IMR-90 (cell line): Measurements from ENCODE around the gene DENND5A. TPM values are rescaled to one million over a fixed set of nuclear protein-coding genes. Genes with fewer than 3 reads are reported as not detected.
A peak's percentile ranks its signal among the peaks of the same experiment; 100 is the strongest.
"Not testable (repeated sequence)": the region's sequence is repeated elsewhere in the genome, so short reads cannot be mapped to it uniquely, and the experiment has no call there.

Experiments
- ATAC-seq: fragments of 200-7000 bp; cut with Tn5 transposase; 2 replicates; pipeline ENCODE4 v1.9.1; 2020; ENCODE audit warnings: low read depth, mild to moderate bottlenecking, moderate library complexity
- BruUV-seq: library from RNA; stranded (reverse); fragments of 400-500 nt; replicated peaks from 2 replicates; lab custom pipeline; 2021; lab: Mats Ljungman, UMichigan
- CTCF ChIA-PET: fragments of 300-600 bp; formaldehyde crosslinking; extraction: SDS; loops from one replicate; lab custom pipeline; 2021; ENCODE audit warnings: antibody characterized with exemption; lab: Yijun Ruan, JAX
- POLR2A ChIA-PET: fragments of 300-600 bp; sonication (Branson Sonifier 250); formaldehyde crosslinking; loops from one replicate; lab custom pipeline; 2022; ENCODE audit warnings: antibody characterized with exemption; ENCODE audit not compliant: unreplicated experiment; lab: Charles Lee
- DNase-seq: peaks from one replicate; pipeline ENCODE4 v3.0.0; 2013
- H2AFZ ChIP-seq: replicated peaks from 2 replicates; pipeline ENCODE3; 2013; ENCODE audit warnings: low read length, mild to moderate bottlenecking; ENCODE audit not compliant: poor library complexity
- H2AK5ac ChIP-seq: 2 replicates; pipeline ENCODE4 v1.6.1; 2013; ENCODE audit warnings: low read depth, low read length, inconsistent platforms
- H2AK9ac ChIP-seq: replicated peaks from 2 replicates; pipeline ENCODE3; 2013; ENCODE audit warnings: mild to moderate bottlenecking, low read depth, low read length, moderate library complexity; ENCODE audit not compliant: poor library complexity
- H2BK120ac ChIP-seq: 2 replicates; pipeline ENCODE4 v1.6.1; 2013; ENCODE audit warnings: low read depth, low read length, inconsistent platforms
- H2BK15ac ChIP-seq: 3 replicates; pipeline ENCODE4 v1.6.1; 2013; ENCODE audit warnings: low read depth, low read length, inconsistent platforms
- H2BK20ac ChIP-seq: 2 replicates; pipeline ENCODE4 v1.6.1; 2013; ENCODE audit warnings: low read depth, mild to moderate bottlenecking, inconsistent platforms, low read length, moderate library complexity
- H2BK5ac ChIP-seq: 2 replicates; pipeline ENCODE4 v1.6.1; 2013; ENCODE audit warnings: mild to moderate bottlenecking, low read depth, low read length, inconsistent platforms; ENCODE audit not compliant: poor library complexity, severe bottlenecking
- H3K14ac ChIP-seq: replicated peaks from 2 replicates; pipeline ENCODE4 v1.6.1; 2013; ENCODE audit warnings: low read depth, low read length, inconsistent platforms
- H3K18ac ChIP-seq: 2 replicates; pipeline ENCODE4 v1.6.1; 2013; ENCODE audit warnings: low read depth, low read length, control low read depth
- H3K23ac ChIP-seq: 2 replicates; pipeline ENCODE4 v1.6.1; 2013; ENCODE audit warnings: low read depth, low read length, inconsistent platforms
- H3K27ac ChIP-seq: 2 replicates; pipeline ENCODE4 v1.5.1; 2013; ENCODE audit warnings: mild to moderate bottlenecking, control low read depth, low read length; ENCODE audit not compliant: insufficient read depth
- H3K27me3 ChIP-seq: 2 replicates; pipeline ENCODE4 v1.6.1; 2013; ENCODE audit warnings: low read length; ENCODE audit not compliant: control insufficient read depth, insufficient read depth
- H3K36me3 ChIP-seq: 2 replicates; pipeline ENCODE4 v1.6.1; 2013; ENCODE audit warnings: low read length, mixed read lengths; ENCODE audit not compliant: control insufficient read depth, insufficient read depth
- H3K4ac ChIP-seq: 2 replicates; pipeline ENCODE4 v1.6.1; 2013; ENCODE audit warnings: low read depth, low read length, inconsistent platforms
- H3K4me1 ChIP-seq: 2 replicates; pipeline ENCODE4 v1.6.1; 2013; ENCODE audit warnings: low read length, mixed read lengths; ENCODE audit not compliant: control insufficient read depth, insufficient read depth
- H3K4me2 ChIP-seq: 2 replicates; pipeline ENCODE4 v1.6.1; 2013; ENCODE audit warnings: low read depth, mild to moderate bottlenecking, control low read depth, low read length, moderate library complexity
- H3K4me3 ChIP-seq: 2 replicates; pipeline ENCODE4 v1.5.1; 2013; ENCODE audit warnings: low read depth, mild to moderate bottlenecking, control low read depth, low read length, moderate library complexity; ENCODE audit not compliant: insufficient read depth
- H3K56ac ChIP-seq: 2 replicates; pipeline ENCODE4 v1.6.1; 2013; ENCODE audit warnings: low read length, inconsistent platforms; ENCODE audit not compliant: insufficient read depth; ENCODE audit errors: extremely low read depth
- H3K79me1 ChIP-seq, 2 experiments: 2 replicates each; pipeline ENCODE4 v1.6.1; 2013; ENCODE audit warnings: low read length in 2 of 2, inconsistent platforms in 1 of 2, low read depth in 1 of 2
- H3K9ac ChIP-seq: 2 replicates; pipeline ENCODE4 v1.6.1; 2013; ENCODE audit warnings: low read depth, low read length, control low read depth
- H3K9me1 ChIP-seq: 2 replicates; pipeline ENCODE4 v1.6.1; 2013; ENCODE audit warnings: low read length, inconsistent platforms; ENCODE audit not compliant: insufficient read depth
- H3K9me3 ChIP-seq: 2 replicates; pipeline ENCODE4 v1.6.1; 2013; ENCODE audit warnings: low read length; ENCODE audit not compliant: control insufficient read depth, insufficient read depth
- H4K20me1 ChIP-seq: 2 replicates; pipeline ENCODE4 v1.6.1; 2013; ENCODE audit warnings: low read length, inconsistent platforms; ENCODE audit not compliant: insufficient read depth
- H4K5ac ChIP-seq: 2 replicates; pipeline ENCODE4 v1.6.1; 2013; ENCODE audit warnings: mild to moderate bottlenecking, low read depth, low read length, control low read depth
- H4K8ac ChIP-seq, 2 experiments: 2 replicates each; pipeline ENCODE4 v1.6.1; 2013; ENCODE audit warnings: low read depth in 2 of 2, low read length in 2 of 2, control low read depth in 1 of 2, inconsistent platforms in 1 of 2
- H4K91ac ChIP-seq: 2 replicates; pipeline ENCODE4 v1.6.1; 2013; ENCODE audit warnings: low read depth, low read length, inconsistent platforms; ENCODE audit not compliant: insufficient read depth
- CEBPB ChIP-seq: IDR thresholded peaks from 2 replicates; pipeline ENCODE4 v1.6.1; 2012; ENCODE audit warnings: low read depth, low read length, improper control_type of control experiment
- MXI1 ChIP-seq: IDR thresholded peaks from 2 replicates; pipeline ENCODE4 v1.6.1; 2012; ENCODE audit warnings: low read depth, mild to moderate bottlenecking, low read length, moderate library complexity, borderline replicate concordance
- WGBS, 2 experiments: methylation state at CpG; one replicate each; pipeline versions ENCODE4 v1.1.5 to v1.1.7; 2013; ENCODE audit warnings: missing lambda C conversion rate in 2 of 2; ENCODE audit not compliant: insufficient read length in 1 of 2; ENCODE audit errors: extremely low coverage in 2 of 2; 5-methylcytosine and 5-hydroxymethylcytosine counted together
- dilution Hi-C: fragments of 300-500 bp; cut with HindIII; formaldehyde crosslinking; loops from one replicate; pipeline ENCODE4 v1.14.3; 2018; ENCODE audit warnings: low sequenced_read_pairs; ENCODE audit not compliant: unreplicated experiment
- in situ Hi-C: fragments of 300-500 bp; cut with MboI; formaldehyde crosslinking; loops from 3 replicates; pipeline ENCODE4 v1.14.3; 2019; ENCODE audit warnings: low sequenced_read_pairs, inconsistent platforms, mixed read lengths
- intact Hi-C: fragments of 100-400 bp; cut with micrococcal nuclease; formaldehyde crosslinking; loops from 2 replicates; pipeline ENCODE4 v1.10.0; 2022
- polyA plus RNA-seq, 3 experiments: library from polyadenylated mRNA; depleted of rRNA; stranded (reverse); fragments of >200 nt; gene quantifications; 2 replicates each; pipeline ENCODE4 v1.2.3, GENCODE V29; 2012; ENCODE audit warnings: low replicate concordance in 1 of 3
- total RNA-seq: library from RNA; depleted of rRNA; stranded (reverse); fragments of >200 nt; gene quantifications from 2 replicates; pipeline ENCODE4 v1.2.3, GENCODE V29; 2012

Gene DENND5A
- total and polyA plus RNA-seq, 2 of the 4 experiments (the other 2 are of a cell fraction), result 179 to 192 TPM

GRCh38 chr11:9210224-9210921, 54.8 kb downstream of the DENND5A start:
- no peak for DNase-seq
- H3K79me1 ChIP-seq, result peaks cover 33 to 82% of the 10 kb centered on the region in 2 experiments

DNA sequence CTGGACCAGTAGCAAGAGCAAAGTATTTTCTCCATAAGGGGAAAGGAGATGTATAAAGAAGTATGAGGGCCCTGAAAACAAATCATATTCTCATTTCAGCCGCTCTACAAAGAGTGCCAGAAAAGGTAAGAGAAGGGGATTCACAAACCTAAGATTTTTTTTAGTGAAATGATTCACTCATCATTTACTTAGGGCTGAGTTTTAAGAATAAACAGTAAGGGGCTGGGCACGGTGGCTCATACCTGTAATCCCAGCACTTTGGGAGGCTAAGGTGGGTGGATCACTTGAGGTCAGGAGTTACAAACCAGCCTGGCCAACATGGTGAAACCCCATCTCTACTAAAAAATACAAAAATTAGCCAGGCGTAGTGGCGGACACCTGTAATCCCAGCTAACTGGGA, 55.5 kb downstream of the DENND5A start:
- H2AK5ac ChIP-seq, H3K27me3 ChIP-seq, H3K27ac ChIP-seq, H4K91ac ChIP-seq, dilution Hi-C loops, H3K56ac ChIP-seq, H3K36me3 ChIP-seq, H3K4me2 ChIP-seq, H2AK9ac ChIP-seq, H3K9me3 ChIP-seq, H4K8ac ChIP-seq, H2BK120ac ChIP-seq, H2BK20ac ChIP-seq, H4K5ac ChIP-seq, BruUV-seq, H2BK5ac ChIP-seq, H2BK15ac ChIP-seq, ATAC-seq, in situ Hi-C loops, CTCF ChIA-PET, H3K18ac ChIP-seq, H2AFZ ChIP-seq, H3K4ac ChIP-seq, H3K9ac ChIP-seq, DNase-seq, H3K4me3 ChIP-seq: not testable (repeated sequence)
- no CpG with 5 or more reads among the region's 4 CpGs for WGBS, 2 experiments
- intact Hi-C loops, result loop anchor here (5.0 kb wide), 1 partner anchor 53 kb away; no protein-coding TSS in a partner anchor
- H3K14ac ChIP-seq, result 0 out of 2 replicates have a peak overlapping the region, but pooled peaks have one; percentile 68
- POLR2A ChIA-PET, result interaction anchor here (0.7 kb wide), 1 partner anchor 14 kb away, joined by 3 read pairs; no protein-coding TSS in a partner anchor
- peaks cover 62% of the 10 kb centered on the region for H4K20me1 ChIP-seq
- H3K4me1 ChIP-seq, result peaks cover 15% of the 10 kb centered on the region
- H3K23ac ChIP-seq, result peak overlapping the region; percentile 66; the same call in 1 of the 2 replicates
- H3K9me1 ChIP-seq, result peaks cover 20% of the 10 kb centered on the region
- H3K79me1 ChIP-seq, result peaks cover 31 to 79% of the 10 kb centered on the region in 2 experiments

More at GRCh38 chr11:9210224-9210921, 54.8 kb downstream of the DENND5A start:
- Histone ChIP-seq H3K14ac (no peak overlapping the region), H2AFZ (no peak overlapping the region), H2BK5ac (no peak overlapping the region), H2AK9ac (no peak overlapping the region), H3K36me3 (peaks cover 1% of the 10 kb centered on the region), H3K23ac (no peak overlapping the region), H4K91ac (no peak overlapping the region), H3K56ac (no peak overlapping the region), H3K9me3 (no peaks in the 10 kb centered on the region), H4K8ac (no peak overlapping the region), H2BK20ac (no peak overlapping the region), H3K4ac (no peak overlapping the region), H2BK120ac (no peak overlapping the region), H3K4me1 (peaks cover 22% of the 10 kb centered on the region), H4K5ac (no peak overlapping the region), H3K18ac (no peak overlapping the region), H4K20me1 (peaks cover 69% of the 10 kb centered on the region), H3K9ac (no peak overlapping the region), H3K27ac (no peak overlapping the region), H2BK15ac (no peak overlapping the region), H3K9me1 (peaks cover 20% of the 10 kb centered on the region), H3K27me3 (no peaks in the 10 kb centered on the region), H3K4me3 (no peak overlapping the region), H3K4me2 (no peak overlapping the region), H2AK5ac (no peak overlapping the region; the same call in 1 of the 2 replicates)
- CTCF ChIA-PET, result interaction anchor here (0.7 kb wide), 1 partner anchor 37 kb away, joined by 3 read pairs; no protein-coding TSS in a partner anchor
- intact Hi-C loops (no loop called here), dilution Hi-C loops (no loop called here), in situ Hi-C loops (no loop called here)
- TF ChIP-seq MXI1 (no peak), CEBPB (peak; percentile 80)
- POLR2A ChIA-PET, result no interaction called here
- WGBS, 2 experiments, result 100% methylated on average over 1 of the region's 5 CpGs; no CpG with 5 or more reads in 1 of the 2 experiments
- BruUV-seq, result no TSS peak
- ATAC-seq, result no peak
